ENCODE measurements around the gene PRLR.
A peak's percentile ranks its signal among the peaks of the same experiment; 100 is the strongest.

PRLR gene

GRCh38 chr5:35185518-35185917, 44.8 kb downstream of the PRLR start:
- no peak for TF ChIP-seq ZFX (IDR thresholded peaks at IDR 0.05)
- TF ChIP-seq CTCF (conservative IDR thresholded peaks at IDR 0.05) = no peak
- no peak overlapping the region for H3K27ac ChIP-seq

- no peak overlapping the region for H3K27ac ChIP-seq
- TF ChIP-seq CTCF (conservative IDR thresholded peaks at IDR 0.05) (no peak; the same call in 1 of the 2 replicates), ZFX (IDR thresholded peaks at IDR 0.05) (no peak)
Measured at GRCh38 chr5:35183556-35183955, 46.7 kb downstream of the PRLR start.

GRCh38 chr5:35182910-35183535, 47.3 kb downstream of the PRLR start:
- TF ChIP-seq CTCF (conservative IDR thresholded peaks at IDR 0.05) (peak; percentile 62), ZFX (IDR thresholded peaks at IDR 0.05) (no peak)
- H3K27ac ChIP-seq = no peak overlapping the region

GRCh38 chr5:35182486-35182885, 47.8 kb downstream of the PRLR start:
- no peak overlapping the region for H3K27ac ChIP-seq
- TF ChIP-seq ZFX (IDR thresholded peaks at IDR 0.05) (no peak), CTCF (conservative IDR thresholded peaks at IDR 0.05) (no peak)

- TF ChIP-seq CTCF (conservative IDR thresholded peaks at IDR 0.05) (no peak), ZFX (IDR thresholded peaks at IDR 0.05) (no peak)
- no peak overlapping the region for H3K27ac ChIP-seq
Measured at GRCh38 chr5:35180046-35180445, 50.2 kb downstream of the PRLR start.

- no peak overlapping the region for H3K27ac ChIP-seq
- TF ChIP-seq CTCF (conservative IDR thresholded peaks at IDR 0.05) (no peak), ZFX (IDR thresholded peaks at IDR 0.05) (no peak)
Measured at GRCh38 chr5:35177783-35178182, 52.5 kb downstream of the PRLR start.

- TF ChIP-seq CTCF (conservative IDR thresholded peaks at IDR 0.05) (no peak), ZFX (IDR thresholded peaks at IDR 0.05) (no peak)
- H3K27ac ChIP-seq = no peak overlapping the region
Measured at GRCh38 chr5:35172533-35172932, 57.8 kb downstream of the PRLR start.

Measured in C4-2B (cell line).